HEK293T (cell line): ENCODE measurements around the gene NME7.

Experiments
- BHLHE40 ChIP-seq: fragments of 450-650 bp; IDR thresholded peaks from 2 replicates; pipeline ENCODE4 v1.6.1; 2016; ENCODE audit warnings: mild to moderate bottlenecking, moderate library complexity, borderline replicate concordance
- ELF4 ChIP-seq: fragments of 450-650 bp; IDR thresholded peaks from 2 replicates; pipeline ENCODE4 v1.6.1; 2017; ENCODE audit warnings: antibody characterized with exemption
- TARDBP ChIP-seq: fragments of 450-650 bp; IDR thresholded peaks from 2 replicates; pipeline ENCODE4 v1.6.1; 2016

DNA sequence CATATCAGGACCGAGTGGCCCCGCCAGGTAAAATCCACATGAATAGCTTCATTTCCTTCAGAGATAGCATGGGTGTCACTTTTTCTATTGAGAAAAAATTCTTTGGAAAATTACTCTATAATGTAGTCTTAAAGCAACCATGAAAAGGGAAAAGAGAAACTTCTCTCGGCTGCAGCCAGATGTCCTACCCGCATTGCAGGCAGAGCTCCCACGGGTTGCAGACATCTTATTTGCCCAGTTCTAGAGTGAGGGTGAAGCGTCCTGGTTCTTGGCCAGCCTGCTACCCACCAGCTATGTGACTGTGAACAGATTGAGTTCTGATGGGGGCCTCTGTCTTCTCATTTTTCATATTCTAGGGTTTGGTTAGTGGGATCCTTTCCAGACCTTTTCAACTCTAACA, 256.1 kb downstream of the NME7 start:
- TF ChIP-seq ELF4 (no peak), BHLHE40 (no peak), TARDBP (no peak)
